ENCODE measurements around the gene PNLIPRP2. TPM values are rescaled to one million over a fixed set of nuclear protein-coding genes. Genes with fewer than 3 reads are reported as not detected.

The PNLIPRP2 gene
- total RNA-seq (2014; rRNA removed; shearing (Covaris generic)) (not detected in 2 replicates), polyA plus RNA-seq (2016; fragmentation: Nextera tagmentation; extraction: Ambion mirVana) (not detected in 2 replicates)

- WGBS, 2 experiments (ENCODE audit: low coverage in 1 of 2, low lambda C conversion rate in 2 of 2, missing lambda C conversion rate in 2 of 2) = 55 to 56% methylated on average over 17 to 19 of the region's 20 CpGs
- Histone ChIP-seq H4K20me1 (ENCODE audit: insufficient read depth) (no peaks in the 10 kb centered on the region), H3K9me3 (ENCODE audit: low read depth) (no peaks in the 10 kb centered on the region), H3K4me3 (no peak within 1 kb of the TSS), H3K36me3 (ENCODE audit: low read depth) (no peaks in the 10 kb centered on the region), H3K4me1 (ENCODE audit: insufficient read depth) (no peaks in the 10 kb centered on the region), H3K27ac (no peak within 1 kb of the TSS), H3K79me2 (ENCODE audit: insufficient read depth) (no peaks in the 10 kb centered on the region), H2AFZ (no peak within 1 kb of the TSS), H3K4me2 (ENCODE audit: unreplicated experiment) (no peak within 1 kb of the TSS), H3K9me2 (ENCODE audit: insufficient read depth) (no peaks in the 10 kb centered on the region), H3F3A (ENCODE audit: insufficient read depth) (no peaks in the 10 kb centered on the region), H3K9ac (no peak within 1 kb of the TSS), H3K27me3 (replicated peaks; ENCODE audit: insufficient read depth) (peaks cover 8% of the 10 kb centered on the region; the same call in 1 of the 2 replicates)
- DNase-seq = no peak
- in situ Hi-C loops (cut with MboI) = no loop called here
- TF ChIP-seq EZH2 (IDR thresholded peaks at IDR 0.05; ENCODE audit: insufficient read depth, poor library complexity, severe bottlenecking) (no peak), EZH2phosphoT487 (IDR thresholded peaks at IDR 0.05; ENCODE audit: insufficient read depth, low read depth) (no peak)
Measured at GRCh38 chr10:116620423-116621400, at the start of gene PNLIPRP2. Gene PNLIPRP2, plus strand, starts transcription at chr10:116620953.

GRCh38 chr10:116574797-116575196 is 46.0 kb upstream of the PNLIPRP2 start:
- Histone ChIP-seq H2AFZ (no peak overlapping the region), H3K27ac (no peak overlapping the region), H3K36me3 (ENCODE audit: low read depth) (no peaks in the 10 kb centered on the region), H3K9me2 (ENCODE audit: insufficient read depth) (no peaks in the 10 kb centered on the region), H3K4me1 (ENCODE audit: insufficient read depth) (no peaks in the 10 kb centered on the region), H3K27me3 (replicated peaks; ENCODE audit: insufficient read depth) (no peaks in the 10 kb centered on the region), H4K20me1 (ENCODE audit: insufficient read depth) (no peaks in the 10 kb centered on the region), H3F3A (ENCODE audit: insufficient read depth) (no peaks in the 10 kb centered on the region), H3K9me3 (ENCODE audit: low read depth) (no peaks in the 10 kb centered on the region), H3K4me3 (no peak overlapping the region), H3K79me2 (ENCODE audit: insufficient read depth) (no peaks in the 10 kb centered on the region), H3K4me2 (ENCODE audit: unreplicated experiment) (no peak overlapping the region), H3K9ac (no peak overlapping the region)
- no peak for DNase-seq
- in situ Hi-C loops (cut with MboI) = no loop called here
- TF ChIP-seq EZH2 (IDR thresholded peaks at IDR 0.05; ENCODE audit: insufficient read depth, poor library complexity, severe bottlenecking) (no peak), EZH2phosphoT487 (IDR thresholded peaks at IDR 0.05; ENCODE audit: insufficient read depth, low read depth) (no peak)
- WGBS, 2 experiments (ENCODE audit: low coverage in 1 of 2, low lambda C conversion rate in 2 of 2, missing lambda C conversion rate in 2 of 2) = 15 to 18% methylated on average over 3 of the region's 3 CpGs

- H3K9me2 ChIP-seq (ENCODE audit: insufficient read depth) = no peaks in the 10 kb centered on the region
- TF ChIP-seq EZH2phosphoT487 (IDR thresholded peaks at IDR 0.05; ENCODE audit: insufficient read depth, low read depth) (no peak), EZH2 (IDR thresholded peaks at IDR 0.05; ENCODE audit: insufficient read depth, poor library complexity, severe bottlenecking) (no peak)
- no peaks in the 10 kb centered on the region for H4K20me1 ChIP-seq (ENCODE audit: insufficient read depth)
- H2AFZ ChIP-seq = no peak overlapping the region
- 44 to 53% methylated on average over 8 of the region's 8 CpGs for WGBS, 2 experiments (ENCODE audit: low coverage in 1 of 2, low lambda C conversion rate in 2 of 2, missing lambda C conversion rate in 2 of 2)
- H3F3A ChIP-seq (ENCODE audit: insufficient read depth) = no peaks in the 10 kb centered on the region
- no peak overlapping the region for H3K9ac ChIP-seq
- H3K4me2 ChIP-seq (ENCODE audit: unreplicated experiment) = no peak overlapping the region
- no peaks in the 10 kb centered on the region for H3K27me3 ChIP-seq (replicated peaks; ENCODE audit: insufficient read depth)
- H3K36me3 ChIP-seq (ENCODE audit: low read depth) = no peaks in the 10 kb centered on the region
- no peak overlapping the region for H3K27ac ChIP-seq
- no peak overlapping the region for H3K4me3 ChIP-seq
- in situ Hi-C loops (cut with MboI) = no loop called here
- no peaks in the 10 kb centered on the region for H3K9me3 ChIP-seq (ENCODE audit: low read depth)
- no peaks in the 10 kb centered on the region for H3K79me2 ChIP-seq (ENCODE audit: insufficient read depth)
- H3K4me1 ChIP-seq (ENCODE audit: insufficient read depth) = no peaks in the 10 kb centered on the region
- no peak for DNase-seq
Measured at GRCh38 chr10:116587878-116588591, 32.7 kb upstream of the PNLIPRP2 start.

GRCh38 chr10:116588995-116589394 is 31.8 kb upstream of the PNLIPRP2 start:
- H3K4me1 ChIP-seq (ENCODE audit: insufficient read depth) = no peaks in the 10 kb centered on the region
- no peaks in the 10 kb centered on the region for H3K9me2 ChIP-seq (ENCODE audit: insufficient read depth)
- DNase-seq = no peak
- H2AFZ ChIP-seq = no peak overlapping the region
- WGBS, 2 experiments (ENCODE audit: low coverage in 1 of 2, low lambda C conversion rate in 2 of 2, missing lambda C conversion rate in 2 of 2) = 13 to 14% methylated on average over 2 of the region's 2 CpGs
- no peaks in the 10 kb centered on the region for H3K9me3 ChIP-seq (ENCODE audit: low read depth)
- H3K79me2 ChIP-seq (ENCODE audit: insufficient read depth) = no peaks in the 10 kb centered on the region
- H3K4me2 ChIP-seq (ENCODE audit: unreplicated experiment) = no peak overlapping the region
- H3K36me3 ChIP-seq (ENCODE audit: low read depth) = no peaks in the 10 kb centered on the region
- TF ChIP-seq EZH2phosphoT487 (IDR thresholded peaks at IDR 0.05; ENCODE audit: insufficient read depth, low read depth) (no peak), EZH2 (IDR thresholded peaks at IDR 0.05; ENCODE audit: insufficient read depth, poor library complexity, severe bottlenecking) (no peak)
- H3K4me3 ChIP-seq = no peak overlapping the region
- in situ Hi-C loops (cut with MboI) = no loop called here
- H4K20me1 ChIP-seq (ENCODE audit: insufficient read depth) = no peaks in the 10 kb centered on the region
- no peaks in the 10 kb centered on the region for H3K27me3 ChIP-seq (replicated peaks; ENCODE audit: insufficient read depth)
- H3F3A ChIP-seq (ENCODE audit: insufficient read depth) = no peaks in the 10 kb centered on the region
- H3K9ac ChIP-seq = no peak overlapping the region
- H3K27ac ChIP-seq = no peak overlapping the region

All from GM23248 (cell line).